Measurements from ENCODE around the gene GNAS-AS1.

DNA sequence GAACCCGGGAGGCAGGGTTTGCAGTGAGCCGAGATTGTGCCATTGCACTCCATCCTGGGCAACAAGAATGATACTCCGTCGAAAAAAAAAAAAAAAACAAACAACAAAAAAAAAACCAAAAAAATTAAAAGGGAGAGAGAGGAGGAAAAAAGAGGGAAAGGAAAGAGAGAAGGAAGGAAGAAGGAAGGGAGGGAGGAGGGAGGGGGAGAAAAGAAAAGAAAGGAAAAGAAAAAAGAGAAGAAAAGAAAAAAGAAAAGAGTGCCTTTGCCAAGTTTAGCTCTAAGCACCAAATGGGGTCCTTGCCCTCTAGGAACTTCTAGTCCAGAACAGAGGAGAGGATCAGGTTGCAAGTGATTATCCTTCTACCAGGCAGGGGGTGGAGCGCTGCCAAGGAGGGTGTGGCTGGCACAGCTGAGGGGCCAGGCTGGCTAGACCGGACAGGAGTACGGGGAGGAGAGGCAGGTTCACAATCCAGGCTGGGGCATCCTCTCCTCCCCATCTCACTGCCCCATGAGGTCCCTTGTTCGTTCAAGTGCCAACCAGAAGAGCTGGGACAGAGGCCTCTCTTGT is 20.9 kb upstream of the GNAS-AS1 start:
- TF ChIP-seq POLR2A (IDR thresholded peaks at IDR 0.05; ENCODE audit: low read depth, low read length), result no peak
- no peak for TF ChIP-seq TAF1 (IDR thresholded peaks at IDR 0.05; ENCODE audit: low read depth, low read length)
